ENCODE results near the gene OPA1.

Gene OPA1

DNA sequence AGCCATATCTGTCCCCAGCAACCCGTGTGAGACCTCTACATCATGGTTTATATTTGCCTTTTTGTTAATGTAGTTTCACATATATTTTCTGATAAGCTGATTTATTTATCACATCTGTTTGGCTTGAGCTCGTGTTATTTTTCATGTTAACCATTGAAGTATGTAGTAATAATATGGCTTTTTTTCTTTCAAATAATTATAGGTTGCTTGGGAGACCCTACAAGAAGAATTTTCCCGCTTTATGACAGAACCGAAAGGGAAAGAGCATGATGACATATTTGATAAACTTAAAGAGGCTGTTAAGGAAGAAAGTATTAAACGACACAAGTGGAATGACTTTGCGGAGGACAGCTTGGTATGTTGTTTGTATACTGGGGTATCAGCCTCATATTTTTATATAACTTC, 63.9 kb downstream of the OPA1 start:
- no peak for DNase-seq

DNA sequence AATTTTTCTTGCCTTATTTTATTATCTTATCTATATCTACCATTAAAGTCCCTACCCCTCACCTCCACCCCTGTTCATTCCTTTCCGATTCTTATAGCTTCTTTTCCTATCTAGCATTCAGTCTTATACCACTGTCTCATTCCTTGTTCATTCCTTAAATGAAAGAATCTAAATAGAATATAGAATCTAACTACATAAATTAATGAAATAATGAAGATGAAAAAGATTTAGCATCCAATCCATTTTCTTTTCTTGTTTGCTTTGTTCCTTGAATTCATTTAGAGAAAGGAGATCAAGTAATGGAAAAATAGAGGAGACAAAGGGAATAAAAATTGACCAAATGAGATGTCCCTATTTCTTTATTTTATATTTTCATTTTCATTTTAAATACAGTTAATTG, 67.2 kb downstream of the OPA1 start:
- DNase-seq, result no peak

DNA sequence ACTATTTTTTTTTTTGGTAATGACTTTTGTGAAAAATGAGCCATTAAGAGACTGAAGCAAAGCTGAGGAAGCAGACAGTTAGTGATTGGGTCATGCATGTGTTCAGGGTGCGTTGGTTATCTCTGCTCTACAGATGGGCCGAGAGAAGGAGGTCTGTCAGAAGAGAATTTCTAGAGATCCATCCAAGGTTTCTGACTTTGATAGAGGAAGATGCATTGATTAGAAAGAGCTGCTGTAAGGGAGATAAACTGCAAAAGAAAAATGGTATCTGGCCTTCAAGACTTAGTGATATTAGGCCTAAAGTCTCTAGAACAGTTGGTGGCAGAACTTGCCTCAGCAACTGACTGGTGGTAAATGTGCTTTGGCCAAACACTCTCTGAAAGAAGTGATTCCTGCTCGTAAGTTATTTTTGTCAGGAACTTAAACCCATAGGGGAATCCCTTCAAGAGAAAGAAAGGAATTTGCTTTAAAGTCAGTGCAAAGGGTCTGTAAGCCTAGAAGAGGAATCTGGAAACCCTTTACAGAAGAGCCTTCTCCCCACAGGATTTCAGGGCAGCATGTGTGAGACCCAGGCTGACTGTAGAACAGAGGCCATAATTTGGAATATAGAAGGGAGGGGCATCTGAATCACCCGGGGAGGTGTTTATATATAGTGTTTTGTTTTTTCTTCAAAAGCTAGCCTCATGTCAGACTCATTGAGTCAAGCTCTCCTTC, 67.8 kb downstream of the OPA1 start:
- DNase-seq, result no peak

DNA sequence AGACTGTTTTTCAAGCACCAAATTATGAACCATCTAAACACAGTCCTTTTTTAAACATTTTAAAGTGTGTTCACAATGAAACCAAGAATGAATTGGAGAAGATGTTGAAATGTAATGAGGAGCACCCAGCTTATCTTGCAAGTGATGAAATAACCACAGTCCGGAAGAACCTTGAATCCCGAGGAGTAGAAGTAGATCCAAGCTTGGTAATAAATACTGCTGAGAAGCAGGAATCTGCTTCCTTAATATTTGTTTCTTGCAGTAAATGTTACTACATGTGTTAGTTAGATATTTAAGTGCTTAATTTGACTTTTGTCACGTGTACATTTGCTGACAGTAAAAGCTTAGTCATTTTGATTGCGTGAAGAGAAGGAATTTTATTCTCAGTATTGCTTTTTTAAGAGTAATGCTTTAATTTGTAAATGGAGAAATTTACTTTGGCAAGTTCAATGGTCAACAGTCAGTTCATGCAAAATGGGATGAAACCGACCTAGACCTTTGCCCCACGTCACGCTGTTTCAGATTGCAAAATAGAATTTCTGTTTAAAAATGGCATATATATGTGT, 69.8 kb downstream of the OPA1 start:
- DNase-seq, result peak; percentile 49

DNA sequence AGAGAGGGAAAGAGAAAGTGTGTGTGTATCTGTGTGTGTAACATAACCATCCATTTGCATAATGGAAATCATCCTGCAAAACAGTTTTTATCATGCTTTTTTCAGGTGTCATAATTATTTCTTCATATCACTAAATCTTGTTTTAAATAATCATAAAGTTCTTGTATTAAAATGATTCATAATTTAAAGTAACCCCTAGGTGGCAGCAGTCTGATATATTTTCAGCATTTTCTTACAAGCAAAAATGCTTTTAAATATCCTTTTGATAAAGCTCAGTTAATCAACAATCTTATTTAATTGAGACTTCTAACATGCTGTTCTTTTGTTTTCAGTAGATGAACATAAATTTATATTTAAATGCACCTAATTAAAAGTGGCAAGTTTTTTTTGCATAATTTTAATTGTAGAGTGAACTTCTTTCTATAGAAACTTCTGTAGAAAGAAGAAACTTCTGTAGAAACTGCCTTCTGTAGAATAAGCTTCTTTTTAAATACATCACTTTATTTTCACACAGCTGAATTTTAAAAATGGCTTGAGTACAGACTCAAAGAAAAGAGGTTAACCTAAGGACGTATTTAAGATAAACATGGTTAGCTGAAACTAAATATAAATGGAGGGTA, 72.5 kb downstream of the OPA1 start:
- peak; percentile 35 for DNase-seq

DNA sequence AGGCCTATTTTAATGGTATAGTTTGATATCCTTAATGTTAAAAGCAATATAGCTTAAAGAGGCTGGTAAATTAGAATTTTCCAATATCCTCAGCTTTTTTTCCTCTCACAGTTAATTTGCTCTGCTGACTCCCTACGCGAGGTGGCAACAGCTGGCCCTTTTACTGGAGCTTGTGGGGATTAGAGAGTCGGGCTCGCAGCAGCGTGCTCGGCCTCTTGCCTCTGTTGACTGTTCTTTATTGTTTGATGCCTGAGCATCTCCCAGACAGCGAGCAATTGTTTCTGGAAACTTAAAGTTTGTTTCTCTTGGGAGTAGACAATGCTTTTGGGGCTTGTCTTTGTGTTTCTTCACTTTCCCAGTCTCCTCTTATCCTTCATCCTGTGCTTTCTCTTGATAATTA, 80.8 kb downstream of the OPA1 start:
- no peak for DNase-seq

DNA sequence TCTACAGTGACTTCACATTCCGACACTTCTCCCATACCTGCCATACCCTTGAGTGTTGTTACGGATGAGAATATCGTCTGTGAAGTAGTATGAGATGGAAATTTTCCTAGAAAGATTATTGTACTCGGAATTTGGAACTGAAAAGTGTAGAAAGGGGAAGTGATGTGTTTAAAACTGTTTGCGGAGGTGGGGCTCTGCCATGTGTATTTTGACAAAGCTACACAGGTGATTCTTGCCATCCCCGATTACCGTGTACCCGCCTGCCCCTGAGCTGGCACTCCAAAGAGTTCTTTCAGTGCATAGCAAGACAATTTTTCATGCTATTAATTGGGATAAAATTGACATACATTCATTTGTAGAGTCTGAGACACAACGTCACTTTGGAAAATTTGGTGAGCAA, 81.7 kb downstream of the OPA1 start:
- DNase-seq, result no peak

DNA sequence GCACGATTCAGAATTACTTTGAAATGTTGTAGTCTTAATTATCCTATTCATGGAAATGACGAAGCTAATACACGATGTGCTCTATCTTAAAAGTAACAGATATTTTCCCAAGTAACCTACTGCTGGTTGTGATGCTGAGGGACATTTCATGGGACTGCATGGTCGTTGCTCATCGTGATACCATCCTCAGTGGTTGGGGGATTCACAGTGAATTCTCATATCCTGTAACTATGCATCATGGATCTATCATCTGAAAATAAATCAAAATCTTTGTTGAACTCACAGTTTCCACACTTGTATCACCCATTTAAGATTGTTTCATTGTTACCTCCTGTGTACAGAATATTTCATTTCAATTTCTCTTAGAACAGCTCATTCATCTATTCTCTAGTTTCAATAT, 84.7 kb downstream of the OPA1 start:
- no peak for DNase-seq

DNA sequence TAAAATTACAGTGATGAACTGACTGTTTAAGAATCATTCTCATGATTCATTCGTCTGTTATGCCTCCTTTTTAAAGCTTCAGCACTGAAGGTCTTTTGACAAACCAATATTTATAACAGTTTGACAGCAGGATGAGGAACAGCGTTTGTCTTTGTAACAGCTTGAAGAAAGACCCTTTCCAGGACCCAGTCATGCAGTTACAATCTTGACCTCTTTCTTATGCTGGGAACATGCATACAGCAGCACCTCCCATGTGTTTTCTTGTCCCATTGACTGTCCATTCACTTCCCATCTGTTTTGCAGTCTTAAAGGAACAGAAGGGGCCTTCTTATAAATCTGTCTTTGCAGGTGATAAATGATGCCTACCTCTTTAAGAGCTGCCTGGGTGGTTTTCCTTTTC, 87.2 kb downstream of the OPA1 start:
- no peak for DNase-seq

DNA sequence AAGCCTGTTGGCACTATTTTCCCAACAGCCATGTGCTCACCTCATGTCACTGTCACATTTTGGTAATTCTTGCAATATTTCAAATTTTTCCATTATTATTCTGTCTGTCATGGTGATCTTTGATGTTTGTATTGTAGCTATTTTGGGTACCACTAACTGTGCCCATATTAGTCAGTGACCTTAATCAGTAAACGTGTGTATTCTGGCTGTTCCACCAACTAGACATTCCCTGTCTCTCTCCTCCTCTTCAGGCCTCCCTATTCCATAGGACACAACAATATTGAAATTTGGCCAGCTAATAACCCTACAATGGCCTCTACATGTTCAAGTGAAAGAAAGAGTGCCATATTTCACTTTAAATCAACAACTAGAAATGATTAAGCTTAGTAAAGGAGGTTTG, 88.6 kb downstream of the OPA1 start:
- no peak for DNase-seq

DNA sequence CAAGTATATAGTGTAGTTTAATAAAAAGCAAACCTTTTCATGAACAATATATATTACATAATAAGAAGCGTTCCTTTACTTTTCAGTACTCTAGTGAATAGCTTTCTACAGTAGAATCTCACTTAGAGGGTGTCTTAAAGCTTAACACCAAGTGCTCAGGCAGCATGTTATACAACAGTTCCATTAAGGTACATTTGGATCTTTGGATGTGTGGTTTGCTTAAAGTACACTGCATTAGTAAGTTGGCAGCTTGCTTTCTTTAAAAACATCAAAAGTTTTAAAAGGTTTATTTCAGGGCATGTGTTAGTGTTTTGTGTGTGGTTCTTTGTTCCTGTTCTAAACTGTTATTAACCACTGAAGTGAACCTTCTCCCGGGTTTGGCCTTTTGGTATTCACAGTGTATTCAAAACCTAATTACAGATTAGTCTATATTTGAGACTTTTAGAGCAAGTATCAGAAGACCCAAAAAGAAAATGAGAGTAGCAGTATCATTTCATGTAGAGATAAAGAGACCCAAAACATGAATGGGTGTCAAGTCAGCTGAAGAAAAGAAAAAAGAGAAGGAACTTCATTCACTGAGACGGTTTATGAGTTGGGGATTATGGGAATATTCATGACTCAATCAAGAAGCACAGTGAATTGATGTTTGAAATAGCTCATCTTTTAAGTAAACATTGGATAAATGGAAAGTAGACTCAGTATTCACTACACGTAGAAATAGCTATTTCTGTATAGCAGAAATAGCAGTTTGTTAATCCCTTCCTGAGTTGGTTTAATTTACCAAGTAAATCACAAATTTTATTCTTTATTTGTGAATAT, 93.9 kb downstream of the OPA1 start:
- DNase-seq, result no peak

DNA sequence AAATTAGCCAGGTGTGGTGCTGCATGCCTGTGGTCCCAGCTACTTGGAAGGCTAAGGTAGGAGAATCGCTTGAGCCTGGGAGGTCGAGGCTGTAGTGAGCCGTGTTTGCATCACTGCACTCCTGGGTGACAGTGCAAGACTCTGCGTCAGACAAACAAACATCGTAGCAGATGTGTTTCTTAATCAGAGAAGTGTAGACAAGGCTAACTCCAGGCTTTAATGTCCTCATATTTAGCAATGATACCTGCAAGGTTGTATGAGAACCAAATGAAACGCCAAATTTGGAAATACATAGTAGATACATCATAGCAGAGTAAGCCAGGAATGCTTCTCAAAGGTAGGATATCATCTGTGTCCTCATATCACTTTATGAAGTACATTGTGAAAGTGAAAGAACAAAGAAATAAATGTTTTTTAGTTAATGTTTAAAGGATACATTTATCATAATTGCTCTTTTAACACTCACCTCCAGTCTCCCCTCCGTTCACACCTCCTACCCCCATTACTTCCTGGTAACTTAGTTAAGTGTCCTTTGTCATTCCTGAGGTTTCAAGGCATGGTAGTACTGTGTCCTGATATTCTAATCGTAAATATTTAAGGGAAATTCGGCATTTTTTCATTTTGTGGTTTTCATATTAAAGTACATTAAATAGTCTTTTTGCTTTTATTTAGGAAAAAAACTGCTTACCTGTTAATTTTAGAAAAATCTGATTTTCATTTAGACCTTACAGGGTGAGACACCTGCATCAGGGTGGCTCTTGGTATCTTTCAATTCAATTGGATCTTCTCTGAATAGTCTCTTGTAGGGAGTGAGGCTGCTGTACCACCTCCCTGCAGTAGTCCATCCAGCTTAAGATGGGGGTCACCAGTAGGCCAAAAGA, 96.1 kb downstream of the OPA1 start:
- DNase-seq, result no peak

DNA sequence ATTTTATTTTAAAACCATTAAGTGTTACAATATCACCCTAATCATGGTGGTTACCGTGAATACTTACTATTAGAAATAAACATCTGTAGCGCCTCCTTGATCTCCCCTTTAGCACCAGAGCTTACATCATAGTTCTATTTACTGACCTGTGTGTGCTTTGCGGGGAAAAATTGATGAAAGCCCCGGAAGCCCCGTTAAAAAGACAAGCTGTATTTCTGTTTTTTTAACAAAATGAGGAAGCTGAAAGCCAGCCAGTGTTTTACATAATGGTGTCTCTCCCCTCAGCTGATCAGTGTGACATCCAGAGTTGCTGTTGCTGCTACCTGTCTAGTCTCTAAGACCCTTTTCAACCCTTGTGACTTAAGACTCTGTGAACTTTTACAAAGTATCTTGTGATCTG, 100.8 kb downstream of the OPA1 start:
- peak; percentile 74 for DNase-seq

DNA sequence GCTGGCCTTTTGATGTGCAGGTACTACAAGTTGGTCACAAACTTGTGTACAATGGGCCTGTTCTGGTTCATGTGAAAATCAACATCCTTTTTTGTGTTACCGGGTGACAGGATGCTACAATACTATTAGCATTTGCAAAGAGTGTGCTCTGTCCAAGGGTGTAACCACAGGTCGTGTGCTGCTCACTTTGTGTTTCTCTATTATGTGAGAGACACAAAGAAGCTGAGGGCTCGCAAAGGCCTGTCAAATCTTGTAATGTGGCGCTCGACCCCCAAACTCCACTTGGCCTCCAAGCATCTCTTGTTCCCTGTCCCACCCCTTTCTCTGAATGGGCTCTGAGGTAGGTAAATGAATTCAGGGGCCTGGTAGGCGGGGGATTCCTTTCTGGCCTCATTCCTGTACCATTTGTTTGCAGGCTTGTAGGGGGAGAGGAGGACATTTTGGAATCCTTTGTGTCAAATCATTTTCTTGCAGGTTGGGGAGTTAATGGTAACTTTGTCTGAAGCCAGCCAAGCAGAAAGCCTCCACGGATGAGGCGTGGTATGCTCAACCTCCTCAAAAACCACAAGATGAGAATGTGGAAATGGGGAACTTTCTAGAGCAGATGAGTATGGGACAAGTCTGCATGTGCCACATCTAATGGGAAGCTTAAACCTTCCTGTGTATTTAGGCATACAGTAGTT, 109.1 kb downstream of the OPA1 start:
- DNase-seq, result peak; percentile 76

DNA sequence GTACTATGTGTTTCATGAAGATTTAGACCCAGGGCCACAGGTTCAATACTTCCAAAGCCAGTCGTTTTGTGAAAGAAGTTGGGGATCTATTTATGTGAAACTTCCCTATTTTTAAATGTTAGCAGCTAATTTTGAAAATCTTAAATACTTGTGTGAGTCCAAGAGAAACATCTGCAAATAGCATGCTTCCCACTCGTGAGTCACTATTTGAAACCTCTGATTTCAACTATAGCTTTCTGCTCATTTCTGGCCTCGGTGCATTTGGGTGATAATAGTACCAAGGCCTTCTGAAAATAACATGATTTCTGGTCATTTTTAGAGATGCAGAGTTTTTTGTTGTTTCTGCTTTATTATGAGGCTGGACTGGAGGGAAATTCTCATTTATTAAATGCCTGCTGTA, 110.0 kb downstream of the OPA1 start:
- peak; percentile 63 for DNase-seq

DNA sequence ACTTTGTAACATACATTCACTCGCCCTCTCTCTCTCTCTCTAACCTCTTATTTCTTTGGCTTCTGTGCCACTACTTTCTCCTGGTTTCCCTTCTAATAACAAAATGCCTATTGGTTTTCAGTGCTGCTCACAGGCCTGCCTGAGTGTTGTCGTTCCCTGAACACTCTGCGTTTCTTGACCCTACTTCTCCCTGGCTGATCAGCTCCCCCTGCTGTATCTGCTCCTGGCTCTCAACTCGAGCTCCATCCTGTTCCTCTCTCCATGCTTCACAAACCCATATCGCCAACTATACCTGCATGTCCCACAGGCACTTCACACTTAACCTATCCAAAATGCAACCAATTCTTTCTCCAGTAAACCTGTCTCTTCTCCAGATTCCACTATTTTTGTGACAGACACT, 111.4 kb downstream of the OPA1 start:
- DNase-seq, result no peak

DNA sequence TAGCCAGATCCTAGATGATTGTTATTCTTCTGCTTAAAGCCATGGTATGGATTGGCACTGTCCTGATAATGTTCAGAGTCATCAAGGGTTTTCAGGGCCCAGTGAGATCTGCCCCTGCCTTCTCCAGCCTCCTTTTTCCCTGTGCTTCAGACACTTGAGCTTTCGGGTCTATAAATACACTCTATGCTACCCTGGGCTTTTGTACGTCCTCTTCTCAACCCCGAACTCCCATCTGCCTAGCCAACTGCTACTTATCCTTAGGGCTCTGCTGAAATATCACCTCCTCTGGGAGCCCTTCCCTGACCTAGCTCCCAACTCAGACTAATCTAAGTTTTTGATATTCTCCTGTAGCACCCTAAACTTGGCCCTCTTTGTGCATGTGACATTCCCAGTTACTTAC, 115.3 kb downstream of the OPA1 start:
- DNase-seq, result no peak

DNA sequence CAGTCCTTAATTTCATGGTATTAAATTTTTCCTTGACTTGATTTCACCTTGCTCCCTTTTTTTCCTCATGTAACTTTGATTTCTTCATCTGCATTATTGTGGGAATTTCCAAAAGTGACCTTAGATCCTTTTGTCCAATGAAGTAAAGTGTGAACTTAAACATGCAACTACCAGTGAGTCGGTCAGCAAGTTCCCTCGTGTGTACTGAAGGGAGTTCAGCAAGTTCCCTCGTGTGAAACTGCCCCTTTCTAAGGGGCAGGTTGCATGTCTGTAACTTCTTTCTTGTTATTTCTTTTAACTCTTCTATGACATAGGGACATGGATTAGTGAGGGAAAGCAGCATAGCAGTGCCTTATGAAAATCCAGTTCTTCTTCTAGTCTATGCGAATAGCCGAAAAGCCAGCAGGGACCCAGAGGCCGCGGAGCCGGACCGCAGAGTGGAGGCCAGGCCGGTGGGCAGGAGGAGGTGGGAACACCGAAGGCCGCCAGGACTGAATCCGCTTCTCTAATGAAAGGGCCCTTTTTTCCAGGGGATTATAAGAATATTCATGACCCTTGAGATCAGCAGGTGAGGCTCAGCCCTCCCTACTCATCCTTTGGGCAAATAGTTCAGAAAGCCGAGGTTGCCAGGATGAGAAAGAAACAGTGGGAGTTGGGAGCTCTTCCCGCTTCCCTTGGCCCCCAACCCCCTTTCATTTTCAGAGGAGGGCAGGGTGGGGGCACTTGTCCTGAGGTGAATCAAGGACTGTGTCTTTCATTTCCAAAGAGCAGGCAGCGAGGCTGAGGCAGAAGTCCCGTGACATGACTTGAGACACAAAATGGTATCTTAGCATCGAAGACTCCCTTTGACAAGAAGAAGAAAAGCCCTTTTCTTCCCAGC, 117.5 kb downstream of the OPA1 start:
- DNase-seq, result no peak

DNA sequence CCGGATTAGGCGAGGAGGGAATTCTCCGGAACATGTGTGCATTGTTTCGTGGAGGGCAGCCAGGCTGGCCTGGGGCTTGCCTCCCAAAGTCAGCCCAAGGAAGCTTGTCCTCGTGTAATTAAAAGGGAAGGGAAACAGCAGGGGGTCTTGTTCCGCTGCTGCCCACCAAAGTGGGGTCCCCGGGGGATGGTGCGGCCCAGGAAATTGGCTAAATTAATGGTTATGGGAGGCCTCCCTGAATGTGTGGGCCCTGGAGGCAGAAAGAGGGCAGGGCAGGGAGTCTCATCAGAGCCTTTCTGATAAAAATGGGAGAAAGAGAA, 118.1 kb downstream of the OPA1 start:
- no peak for DNase-seq

DNA sequence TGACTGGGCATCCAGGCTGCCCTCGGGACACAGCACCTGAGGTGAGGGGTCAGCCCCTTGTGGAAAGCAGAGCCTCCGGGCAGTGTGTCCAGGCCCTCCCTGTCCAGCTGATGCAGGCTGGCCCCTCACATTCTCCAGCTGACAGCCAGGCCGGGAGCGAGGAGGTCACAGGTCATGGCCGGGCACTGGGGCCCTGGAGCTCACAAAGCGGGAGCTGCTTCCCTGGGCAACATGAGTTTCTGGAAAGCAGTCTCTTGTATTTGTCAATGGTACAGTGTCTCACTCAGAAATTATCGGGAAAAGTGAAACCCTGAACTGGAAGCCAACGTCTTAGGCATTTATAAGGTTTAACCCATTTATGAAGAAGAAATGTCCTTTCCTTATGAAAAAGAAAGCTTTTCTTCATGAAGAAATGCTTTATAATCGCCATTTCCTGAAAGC, 118.5 kb downstream of the OPA1 start:
- DNase-seq, result no peak

DNA sequence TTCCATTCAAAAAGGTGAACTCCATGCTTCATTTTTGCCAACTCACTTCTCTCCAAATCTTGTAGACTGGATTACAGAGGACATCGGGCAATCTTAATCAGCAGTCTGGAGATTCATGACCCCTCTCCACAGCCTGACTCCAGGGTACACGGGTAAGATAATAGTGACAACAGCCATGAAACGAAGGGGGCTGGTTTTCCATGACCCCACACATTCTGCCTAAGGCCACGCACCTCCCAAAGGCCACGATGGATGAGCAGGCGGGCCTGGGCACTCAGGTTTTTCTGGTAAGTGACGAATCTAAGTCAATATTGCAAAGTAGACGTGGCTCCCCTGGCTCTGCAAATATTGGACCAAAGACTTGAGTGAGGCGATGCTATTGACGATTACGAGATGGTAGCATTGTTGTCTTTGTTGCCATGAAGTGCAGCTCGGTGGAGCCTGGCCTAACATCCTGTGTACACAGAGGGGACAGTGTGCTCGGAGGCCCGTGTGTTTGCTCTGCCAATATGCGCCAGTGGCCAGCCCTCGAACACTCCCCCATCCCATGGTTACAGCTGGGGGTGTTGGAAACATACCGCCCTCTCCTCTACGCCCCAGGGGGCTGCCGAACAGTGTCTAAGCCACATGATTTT, 119.1 kb downstream of the OPA1 start:
- DNase-seq, result no peak
